GM18502 (cell line): Measurements from ENCODE around the gene CNTN3.

ENCODE experiments used
- ATAC-seq: cut with Tn5 transposase; IDR thresholded peaks from one replicate; pipeline ENCODE4 v1.9.1; 2021; ENCODE audit warnings: mild to moderate bottlenecking; ENCODE audit not compliant: unreplicated experiment, poor library complexity

The CNTN3 gene

DNA sequence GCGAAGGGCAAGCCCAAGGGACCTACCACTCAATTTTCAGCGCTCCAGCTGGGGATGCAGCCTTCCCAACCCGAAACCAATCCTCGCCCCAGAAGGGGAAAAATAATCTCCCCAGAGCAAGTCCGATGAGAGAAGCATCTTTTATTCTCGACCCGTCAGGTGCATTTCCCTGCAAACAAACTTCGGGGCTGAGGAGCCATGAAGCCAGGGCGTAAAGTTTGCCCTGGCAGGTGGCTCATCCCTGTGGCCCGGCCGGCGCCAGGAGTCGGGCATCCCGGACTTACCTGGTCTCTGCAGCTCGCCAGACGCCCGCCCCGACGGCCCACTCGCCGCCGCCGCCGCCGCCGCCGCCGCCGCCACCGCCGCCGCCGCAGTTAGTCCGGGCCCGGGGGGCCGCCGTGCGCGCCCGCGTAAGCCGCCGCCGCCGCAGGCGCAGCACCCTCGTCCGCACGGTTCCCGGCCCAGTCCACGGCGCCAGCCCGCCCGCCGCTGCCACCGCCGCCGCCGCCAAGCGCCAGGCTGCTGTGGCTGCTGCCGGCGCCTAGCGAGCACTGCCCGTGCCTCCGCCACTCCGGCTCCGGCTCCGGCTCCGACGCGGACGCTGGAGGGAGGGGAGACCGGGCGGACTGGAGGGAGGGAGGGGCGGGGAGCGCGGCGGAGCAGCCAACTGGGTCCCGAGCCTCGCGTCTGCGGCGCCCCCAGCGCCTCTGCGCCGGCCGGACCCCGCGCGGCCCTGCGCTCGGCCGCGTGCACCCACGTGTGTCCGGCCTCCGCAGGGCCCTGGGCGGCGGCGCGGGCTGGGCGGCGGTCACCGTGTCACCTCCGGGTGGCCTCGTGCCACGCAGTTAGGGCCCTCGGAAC, at the start of gene CNTN3:
Gene CNTN3, minus strand, starts transcription at position 553 of the 861 bp plus-strand sequence. CDS start 93,547 bp downstream, outside the sequence.
- ATAC-seq = no peak

DNA sequence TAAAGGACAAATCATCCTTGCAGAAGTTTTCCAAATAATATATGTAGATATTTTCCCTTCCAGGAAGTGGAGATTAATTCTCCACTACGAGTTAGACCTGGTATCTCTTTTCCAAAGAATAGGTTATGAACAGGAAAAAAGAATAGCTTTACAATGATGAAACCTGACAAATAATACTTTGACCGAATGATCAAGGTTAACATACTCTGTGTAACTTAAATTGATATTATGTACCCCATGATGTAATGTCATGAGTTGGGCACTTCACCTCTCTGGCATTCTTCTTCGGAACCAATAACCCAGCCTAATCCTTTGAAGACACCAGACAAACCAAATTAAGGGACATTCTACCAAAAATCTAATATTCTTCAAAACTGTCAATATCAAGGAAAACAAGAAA, 48.7 kb upstream of the CNTN3 start:
- ATAC-seq = no peak

DNA sequence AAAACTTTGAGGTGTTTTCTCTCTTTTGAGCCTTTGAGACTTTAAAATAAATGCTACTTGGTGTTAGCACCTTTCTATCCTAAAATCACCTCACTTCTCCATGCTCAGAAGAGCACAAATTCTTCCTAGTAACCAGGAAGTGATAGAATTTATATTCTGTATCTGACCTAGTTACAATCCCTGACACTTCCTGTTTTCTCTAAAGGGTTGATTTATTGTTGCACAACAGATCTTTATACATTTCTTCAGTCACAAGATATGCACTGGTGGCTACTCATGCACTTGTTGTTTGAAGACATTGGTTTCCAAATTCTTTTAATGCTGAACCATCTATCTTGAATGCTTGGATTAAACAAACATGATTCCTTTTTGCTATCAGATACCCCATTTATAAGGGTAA, 47.2 kb upstream of the CNTN3 start:
- no peak for ATAC-seq

DNA sequence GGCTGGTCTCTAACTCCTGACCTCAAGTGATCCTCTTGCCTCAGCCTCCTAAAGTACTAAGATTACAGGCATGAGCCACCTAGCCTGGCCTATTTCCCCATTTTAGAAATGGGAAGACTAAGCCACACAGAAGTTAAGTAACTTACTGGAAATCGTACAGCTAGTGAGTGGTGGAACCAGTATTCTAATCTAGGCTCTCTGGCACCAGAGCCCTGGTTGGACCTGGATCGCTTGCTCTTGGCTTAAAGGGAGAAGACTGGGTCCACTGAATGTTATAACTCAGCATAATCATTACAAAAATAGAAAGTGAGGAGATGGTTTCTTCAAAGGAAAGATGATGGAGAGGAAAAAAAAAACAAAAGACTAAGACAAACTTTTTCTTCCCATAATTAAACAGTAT, 37.4 kb upstream of the CNTN3 start:
- no peak for ATAC-seq

DNA sequence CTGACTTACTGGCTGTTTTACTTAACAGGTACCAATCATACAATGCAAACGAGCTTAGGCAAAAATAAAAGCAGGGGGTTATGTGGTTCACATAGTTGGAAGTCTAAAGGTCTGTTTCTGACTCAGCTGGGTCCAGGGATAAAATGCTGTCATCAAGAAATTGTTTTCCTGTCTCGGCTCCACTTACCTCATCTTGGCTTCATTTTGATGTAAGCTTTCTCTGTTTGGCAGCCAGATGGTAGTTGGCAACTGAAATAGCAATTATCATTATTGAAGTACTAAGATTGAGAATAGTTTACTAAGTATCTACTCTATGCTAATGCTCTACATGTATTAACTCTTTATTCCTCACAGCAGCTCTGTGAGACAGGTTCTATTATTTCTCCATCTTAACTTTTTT, 36.8 kb upstream of the CNTN3 start:
- no peak for ATAC-seq

DNA sequence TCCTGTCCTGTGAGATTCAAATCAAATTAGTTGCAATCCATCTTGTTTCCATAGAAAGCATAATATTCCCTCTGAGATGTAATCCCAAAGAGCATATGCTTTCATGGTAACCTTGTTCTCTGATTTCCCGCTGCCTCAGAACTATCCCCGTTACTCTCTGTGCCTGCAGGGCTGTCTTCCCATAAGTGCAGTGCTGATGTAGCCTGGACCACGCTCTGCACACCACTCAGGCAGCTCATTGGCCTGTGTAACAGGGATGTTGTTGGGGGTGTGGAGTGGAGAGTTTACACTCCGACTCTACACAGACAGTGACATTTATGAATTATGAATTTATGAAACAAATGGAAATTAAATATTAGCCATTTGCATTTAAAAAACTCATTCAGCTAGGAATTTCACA, 33.6 kb upstream of the CNTN3 start:
- ATAC-seq = no peak

DNA sequence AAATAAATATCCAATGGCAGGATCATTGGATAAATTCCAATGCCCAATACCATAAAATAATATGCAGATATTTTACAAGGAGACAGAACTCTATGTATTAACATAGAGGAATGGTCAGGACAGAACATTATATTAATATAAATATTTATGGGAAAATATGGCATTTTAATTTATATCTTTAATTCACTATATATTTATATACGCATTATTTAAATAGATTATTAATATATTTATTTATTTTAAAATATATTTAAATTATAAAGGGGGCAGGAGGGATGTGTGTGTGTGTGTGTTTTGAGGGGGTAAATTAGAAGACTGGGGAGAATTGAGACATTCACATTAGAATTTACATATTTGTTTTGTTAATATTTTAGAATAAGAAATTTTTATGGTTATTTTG, 31.6 kb upstream of the CNTN3 start:
- ATAC-seq = no peak

DNA sequence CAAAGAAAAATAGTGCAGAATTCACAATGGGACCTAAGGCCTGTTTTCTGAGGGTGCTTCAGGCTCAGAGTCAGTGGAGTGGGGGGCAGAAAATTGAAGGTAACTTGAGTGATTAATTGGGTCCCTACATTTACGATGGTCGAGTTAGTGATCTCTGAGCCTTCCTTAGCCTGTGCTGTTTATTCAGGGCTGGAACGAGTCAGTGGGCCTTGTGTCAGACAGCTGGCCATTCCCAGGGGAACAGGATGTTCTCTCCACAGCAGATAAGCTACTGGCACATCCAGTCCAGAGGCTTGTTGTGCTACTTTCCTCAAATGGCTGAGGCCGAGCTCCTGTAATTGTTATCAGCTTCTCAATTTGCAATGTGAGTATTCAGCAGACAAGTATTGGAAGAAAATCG, 29.2 kb upstream of the CNTN3 start:
- ATAC-seq = no peak

DNA sequence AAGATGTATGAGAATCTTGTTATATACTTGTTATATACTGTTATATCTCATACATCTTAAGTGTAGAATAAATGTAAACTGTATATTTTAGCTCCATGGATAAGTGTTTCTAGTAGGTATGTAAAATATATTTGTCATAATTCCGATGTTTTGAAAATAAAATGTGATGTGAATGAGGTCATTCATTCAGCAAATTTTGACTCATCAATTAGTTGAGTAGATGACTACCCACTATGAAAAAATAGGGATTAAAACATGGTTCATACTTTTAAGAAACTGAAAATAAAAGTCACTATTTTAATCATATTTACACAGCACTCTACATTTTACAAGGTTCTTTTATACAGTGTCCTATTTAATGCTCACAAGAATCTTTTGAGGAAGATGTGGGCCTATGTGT, 28.4 kb upstream of the CNTN3 start:
- no peak for ATAC-seq

DNA sequence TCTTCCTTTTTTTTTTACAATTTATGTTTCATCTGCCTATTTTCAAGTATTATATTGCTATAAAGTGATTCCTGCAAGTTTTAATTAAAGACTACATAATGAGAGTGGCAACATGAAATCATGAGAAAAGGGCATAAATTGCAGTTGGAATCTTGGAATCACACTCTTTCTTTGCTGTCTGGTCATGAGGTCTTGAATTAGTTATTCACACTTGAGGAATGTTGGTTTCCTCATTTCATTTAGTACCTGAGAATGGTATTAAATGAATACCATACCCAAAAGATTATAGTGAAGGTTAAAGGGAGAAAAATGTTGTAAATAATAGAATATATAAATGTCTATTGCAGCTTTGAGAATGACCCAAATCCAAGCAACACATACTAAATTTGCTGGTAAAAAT, 25.8 kb upstream of the CNTN3 start:
- no peak for ATAC-seq

DNA sequence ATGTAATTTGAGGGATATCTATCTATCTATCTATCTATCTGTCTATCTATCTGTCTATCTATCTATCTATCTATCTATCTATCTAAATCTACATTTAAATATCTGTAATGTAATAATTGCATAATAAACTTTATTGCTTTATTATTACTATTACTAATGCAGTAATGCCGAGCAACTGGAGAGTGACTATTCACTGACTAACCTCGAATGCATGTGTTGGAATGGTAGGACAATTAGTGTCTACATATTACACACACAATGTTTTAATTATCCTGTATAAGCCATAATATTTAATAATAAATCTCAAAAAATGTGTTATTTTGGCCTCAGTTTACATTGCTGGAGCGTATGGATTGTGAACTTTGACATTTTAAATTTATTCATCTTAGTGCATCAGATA, 25.2 kb upstream of the CNTN3 start:
- no peak for ATAC-seq

DNA sequence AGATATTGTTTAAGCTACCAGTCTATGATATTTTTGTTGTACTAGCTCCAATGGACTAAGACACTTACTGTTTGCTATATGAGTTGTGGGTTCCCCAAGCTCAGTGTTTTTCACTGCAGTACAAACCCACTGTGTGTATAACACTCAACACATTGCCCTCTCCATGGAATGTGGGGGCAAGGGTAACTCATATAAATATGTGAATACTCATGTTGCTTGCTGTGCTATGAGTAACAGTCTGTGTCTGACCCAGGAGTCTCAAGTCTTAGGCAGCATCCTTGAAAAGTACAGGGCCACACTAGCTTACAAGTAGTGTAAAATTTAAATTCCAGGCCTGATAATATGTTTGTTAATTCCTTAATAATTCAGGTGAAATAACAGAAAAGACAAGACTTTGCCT, 22.5 kb upstream of the CNTN3 start:
- no peak for ATAC-seq

DNA sequence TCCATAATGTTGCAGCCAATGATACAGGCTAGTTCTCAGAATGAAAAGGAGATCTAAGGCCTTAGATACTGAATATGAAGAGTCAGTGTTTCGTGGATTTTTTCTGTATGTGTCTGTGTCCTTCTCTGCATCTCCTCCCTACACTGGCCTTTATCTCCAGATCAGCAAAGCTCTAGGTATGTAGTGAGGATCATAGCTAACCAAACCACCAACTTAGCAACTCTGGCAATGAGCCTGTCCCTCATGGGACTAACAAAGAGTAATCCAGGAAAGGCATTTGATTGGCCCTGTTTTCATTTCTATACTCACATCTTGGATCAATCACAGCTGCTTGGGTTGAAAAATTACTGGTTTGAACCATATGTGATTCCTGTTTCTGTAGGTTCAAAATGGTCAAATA, 18.6 kb upstream of the CNTN3 start:
- no peak for ATAC-seq

DNA sequence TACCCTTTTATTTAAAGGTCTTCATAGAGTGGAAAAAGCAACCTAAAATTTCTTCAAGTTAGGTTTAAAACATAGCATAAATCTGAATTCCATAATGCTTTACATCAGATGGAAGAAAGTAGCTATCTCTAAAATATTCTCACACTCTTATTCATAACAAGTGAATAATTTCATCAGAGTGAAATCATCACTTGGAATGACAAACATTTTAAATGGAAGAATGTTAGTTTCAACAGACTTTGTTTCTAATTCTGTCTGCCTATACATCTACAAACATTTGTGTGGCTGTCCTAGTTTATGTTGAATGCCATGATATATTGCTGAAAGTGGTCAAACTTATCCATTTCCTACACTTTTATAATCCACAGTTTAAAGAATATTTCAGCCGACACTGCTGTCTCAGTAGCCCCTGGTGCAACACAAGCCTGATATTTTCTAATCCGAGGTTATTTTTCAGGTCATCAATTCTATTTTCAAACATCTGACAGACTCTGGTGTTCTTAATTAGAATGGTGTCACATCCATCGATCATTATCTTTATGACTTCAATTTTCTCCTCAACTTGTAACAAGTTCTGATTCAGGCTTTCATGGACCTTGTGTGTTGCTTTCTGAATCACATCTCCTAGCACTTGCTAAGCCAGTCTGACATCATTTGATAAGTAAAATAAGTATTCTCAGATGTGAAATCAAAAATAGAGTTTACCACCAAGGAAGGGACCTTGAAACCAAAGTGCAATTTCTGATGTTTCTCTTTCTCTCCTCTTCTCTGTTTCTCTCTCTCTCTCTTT, 17.1 kb upstream of the CNTN3 start:
- ATAC-seq = no peak

DNA sequence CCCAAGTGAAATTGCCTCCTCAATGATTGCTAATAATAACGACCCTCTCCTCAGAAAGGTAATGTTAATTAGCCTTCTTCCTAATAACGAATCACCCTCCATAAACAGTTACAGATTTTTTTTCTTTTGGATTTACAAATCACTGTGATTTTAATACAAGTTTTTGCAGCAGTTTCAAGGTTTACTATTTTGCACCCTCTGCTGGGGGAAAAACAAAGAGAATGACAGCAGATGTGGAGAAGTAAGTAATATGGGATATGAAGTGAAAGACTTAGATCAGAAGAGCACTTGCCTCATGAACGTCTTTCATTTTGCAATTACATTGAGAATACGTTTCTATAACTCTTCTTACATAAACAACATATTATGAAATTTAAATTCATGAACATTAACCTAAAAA, 16.1 kb upstream of the CNTN3 start:
- ATAC-seq = no peak

DNA sequence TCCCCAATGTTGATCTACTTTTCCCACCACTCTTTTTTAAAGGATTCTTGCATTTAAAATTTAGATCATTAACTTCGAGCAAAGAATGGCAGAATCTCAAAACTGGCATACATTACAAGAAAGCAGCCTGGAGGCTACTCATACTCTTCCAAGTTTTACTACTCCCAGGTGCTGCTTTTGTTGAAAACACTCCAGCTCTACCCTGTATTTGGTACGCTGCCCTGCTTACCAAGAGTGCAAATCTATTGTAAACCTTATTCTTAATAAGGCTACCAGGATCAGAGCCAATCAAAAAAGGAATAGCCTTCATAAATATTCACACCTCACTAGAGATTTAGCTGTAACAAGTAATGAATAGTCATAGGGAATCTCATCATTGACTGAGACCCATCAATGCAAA, 11.6 kb upstream of the CNTN3 start:
- ATAC-seq = no peak

DNA sequence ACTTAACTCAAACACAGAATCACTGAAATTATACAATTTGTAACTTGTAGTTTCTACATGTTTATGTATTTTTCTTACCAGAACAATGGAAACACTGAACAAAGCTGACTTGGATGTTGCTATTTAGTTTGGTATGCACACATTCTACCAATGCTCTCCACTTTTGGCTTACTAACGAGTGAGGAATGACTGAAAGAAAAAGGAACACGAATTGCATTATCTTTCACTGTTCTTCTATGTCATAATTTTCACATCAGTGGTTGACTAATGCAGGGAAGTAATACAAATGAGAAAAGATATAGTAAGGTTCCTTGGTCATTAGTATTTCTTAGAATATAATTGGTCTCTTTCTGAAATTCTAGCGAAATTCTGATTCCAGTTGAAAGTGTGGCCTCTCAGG, 9.8 kb upstream of the CNTN3 start:
- ATAC-seq = no peak

DNA sequence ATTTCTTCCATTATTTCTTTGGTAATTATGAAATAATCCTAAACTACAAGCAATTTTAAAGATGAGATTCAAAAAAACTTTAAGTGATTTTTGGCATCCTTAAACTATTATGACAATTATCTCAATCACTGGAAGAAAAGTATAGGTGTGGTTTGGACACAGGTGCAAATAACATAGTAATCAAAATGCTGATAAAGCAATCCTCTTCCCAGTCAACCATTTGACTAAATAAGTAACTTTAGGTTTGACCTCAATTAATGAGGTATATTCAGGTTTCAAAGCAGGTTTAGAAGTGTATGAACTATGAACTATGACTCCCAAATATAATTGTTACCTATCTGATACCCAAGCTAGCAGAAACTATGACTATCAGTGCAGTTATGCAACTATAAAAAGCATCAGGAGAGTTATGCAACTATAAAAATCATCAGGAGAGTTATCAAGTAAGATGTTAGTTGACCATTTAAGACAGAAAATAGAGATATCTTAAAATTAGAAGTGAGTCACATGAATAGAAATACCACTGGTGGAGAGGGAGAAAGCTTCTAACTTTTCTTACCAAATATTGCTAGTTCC, 8.9 kb upstream of the CNTN3 start:
- no peak for ATAC-seq

DNA sequence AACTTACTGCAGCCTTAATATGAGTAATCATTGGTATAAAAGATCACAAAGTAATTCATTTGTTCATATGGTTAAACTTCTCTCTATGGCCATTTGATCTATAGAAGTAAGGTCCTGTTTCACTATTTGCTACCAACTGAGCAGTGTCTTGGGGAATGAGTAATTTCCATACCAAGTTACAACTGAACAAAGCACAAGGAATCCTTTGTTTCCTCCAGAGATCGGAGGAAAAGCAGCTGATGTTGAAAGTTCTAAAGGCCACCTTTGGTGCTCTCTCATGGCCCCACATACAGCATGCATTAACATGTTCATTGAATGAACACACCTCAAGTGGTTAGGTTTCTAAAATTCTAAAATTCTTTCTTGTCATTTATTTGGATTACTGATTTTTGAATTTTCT, 7.1 kb upstream of the CNTN3 start:
- no peak for ATAC-seq

DNA sequence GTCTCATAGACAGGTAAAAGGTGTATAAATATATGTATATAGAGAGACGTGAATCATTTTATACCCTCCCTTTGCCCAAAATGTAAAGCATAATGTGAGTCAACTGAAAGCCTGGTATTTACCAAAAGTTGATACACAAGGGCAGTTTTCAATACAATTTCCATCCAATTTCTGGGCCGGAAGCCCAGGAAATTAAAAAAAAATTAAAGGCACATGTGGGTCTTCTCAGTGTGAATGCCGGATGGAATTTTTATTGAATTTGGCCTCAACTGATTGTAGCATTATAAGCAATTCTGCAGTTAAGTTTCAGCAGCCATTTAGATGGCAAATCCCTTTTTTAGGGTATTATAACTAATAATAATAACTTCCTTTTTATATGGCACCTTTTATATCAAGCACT, 3.3 kb upstream of the CNTN3 start:
- ATAC-seq = no peak

DNA sequence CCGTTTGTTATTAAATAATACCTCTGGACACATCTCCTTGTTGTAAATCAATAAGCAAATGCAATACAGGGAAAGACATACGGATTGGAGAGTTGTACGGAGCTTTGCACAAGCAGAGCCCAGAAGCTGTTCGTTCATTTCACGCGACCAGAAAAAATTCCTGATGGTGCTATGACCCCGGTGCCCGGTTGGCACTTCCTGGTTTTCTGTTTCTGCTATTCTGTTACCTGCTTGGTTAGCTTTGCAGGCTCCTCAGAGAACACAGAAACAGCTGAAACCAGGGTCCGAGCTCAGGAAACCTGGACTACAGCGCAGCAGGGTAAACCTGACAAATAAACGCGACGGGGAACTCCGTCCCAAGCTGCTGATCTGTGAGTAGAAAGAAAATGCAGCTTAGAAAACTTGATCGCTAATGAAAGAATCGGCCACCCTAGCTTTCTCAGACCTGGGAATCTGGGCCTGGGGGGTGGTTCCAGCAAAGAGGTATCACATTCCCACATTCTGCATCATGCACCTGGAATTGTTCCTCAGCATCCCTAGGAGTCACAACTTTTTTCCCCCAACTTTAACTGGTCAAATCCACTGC, 845 bp downstream of the CNTN3 start:
- no peak for ATAC-seq
